GM21528 (cell line): ENCODE measurements around the gene ARHGAP6.

Source experiments
- ATAC-seq: cut with Tn5 transposase; IDR thresholded peaks from one replicate; pipeline ENCODE4 v1.9.1; 2021; ENCODE audit warnings: mild to moderate bottlenecking, moderate library complexity; ENCODE audit not compliant: unreplicated experiment, low FRiP score

Gene ARHGAP6

DNA sequence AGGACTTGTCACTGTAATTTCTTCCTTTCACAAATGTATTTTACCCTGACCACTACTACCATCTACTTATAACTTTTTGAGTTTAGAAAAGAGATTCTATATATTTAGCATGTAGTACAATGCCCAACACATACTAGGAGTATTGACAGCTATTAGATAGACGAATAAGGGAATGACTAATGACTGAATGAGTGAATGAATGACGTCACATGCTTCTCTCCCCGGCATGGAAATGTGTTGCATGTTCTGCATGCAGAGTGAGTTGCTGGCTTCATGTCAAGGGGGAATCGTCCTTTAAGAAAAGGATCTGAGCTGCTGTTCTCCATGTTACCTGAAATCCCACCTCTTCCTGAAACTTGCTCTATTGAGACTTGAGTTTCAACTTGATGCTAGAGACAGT, 459.9 kb downstream of the ARHGAP6 start:
- no peak for ATAC-seq

DNA sequence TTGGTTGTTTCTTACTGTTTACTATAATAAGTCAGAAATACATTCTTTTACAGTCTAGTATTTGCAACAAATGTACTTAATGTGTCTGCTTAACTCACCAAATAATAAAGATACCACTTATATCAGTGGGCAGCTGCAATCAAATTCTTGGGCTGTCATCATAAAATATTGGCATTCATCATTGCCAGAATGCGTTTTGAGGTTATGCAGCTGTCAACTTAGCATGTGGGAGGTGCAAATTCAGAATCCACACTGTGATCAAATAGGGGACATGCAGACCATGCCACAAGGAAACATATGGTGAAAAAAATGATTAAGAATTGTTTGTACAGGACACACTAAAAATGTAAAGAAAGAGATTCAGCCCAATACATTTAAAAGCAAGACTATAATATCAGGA, 468.0 kb downstream of the ARHGAP6 start:
- ATAC-seq: no peak

DNA sequence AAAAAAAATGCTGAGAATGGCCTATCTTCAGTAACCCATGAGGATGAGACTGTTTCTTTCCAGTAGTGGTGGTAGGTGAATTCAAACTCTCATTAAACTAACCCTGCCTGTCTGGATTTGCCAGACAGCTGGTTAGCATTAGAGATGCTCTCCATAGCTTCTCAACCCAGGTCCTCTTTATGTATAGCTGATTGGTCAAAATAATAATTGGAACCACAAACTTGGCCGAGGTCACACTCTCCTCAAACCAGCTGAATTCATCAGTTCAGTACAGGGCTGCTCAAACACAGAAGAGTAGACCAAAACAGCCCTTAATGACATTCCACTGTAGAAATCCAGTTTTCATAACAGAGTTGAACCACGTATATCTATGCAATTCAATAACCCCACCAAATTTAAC, 469.2 kb downstream of the ARHGAP6 start:
- ATAC-seq: no peak

DNA sequence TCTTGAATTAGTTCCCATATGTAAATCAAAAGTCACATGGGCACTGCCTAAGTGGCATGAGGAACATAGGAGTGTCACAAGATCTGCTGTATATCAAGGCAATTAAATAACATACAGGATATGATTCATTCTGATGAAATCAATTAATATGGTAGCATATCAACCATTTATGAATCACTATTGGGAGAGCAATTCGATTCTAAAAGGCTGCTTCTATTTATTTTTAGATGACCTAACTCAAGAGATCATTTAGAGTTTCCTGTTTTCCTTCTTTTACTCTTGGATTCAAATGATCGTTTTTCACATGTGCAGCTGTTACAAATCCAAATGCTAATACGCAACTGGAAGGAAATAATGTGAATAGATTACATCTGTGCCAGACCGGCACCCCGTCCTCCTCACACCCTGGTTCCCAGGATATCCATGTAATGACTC, 472.7 kb downstream of the ARHGAP6 start:
- no peak for ATAC-seq

DNA sequence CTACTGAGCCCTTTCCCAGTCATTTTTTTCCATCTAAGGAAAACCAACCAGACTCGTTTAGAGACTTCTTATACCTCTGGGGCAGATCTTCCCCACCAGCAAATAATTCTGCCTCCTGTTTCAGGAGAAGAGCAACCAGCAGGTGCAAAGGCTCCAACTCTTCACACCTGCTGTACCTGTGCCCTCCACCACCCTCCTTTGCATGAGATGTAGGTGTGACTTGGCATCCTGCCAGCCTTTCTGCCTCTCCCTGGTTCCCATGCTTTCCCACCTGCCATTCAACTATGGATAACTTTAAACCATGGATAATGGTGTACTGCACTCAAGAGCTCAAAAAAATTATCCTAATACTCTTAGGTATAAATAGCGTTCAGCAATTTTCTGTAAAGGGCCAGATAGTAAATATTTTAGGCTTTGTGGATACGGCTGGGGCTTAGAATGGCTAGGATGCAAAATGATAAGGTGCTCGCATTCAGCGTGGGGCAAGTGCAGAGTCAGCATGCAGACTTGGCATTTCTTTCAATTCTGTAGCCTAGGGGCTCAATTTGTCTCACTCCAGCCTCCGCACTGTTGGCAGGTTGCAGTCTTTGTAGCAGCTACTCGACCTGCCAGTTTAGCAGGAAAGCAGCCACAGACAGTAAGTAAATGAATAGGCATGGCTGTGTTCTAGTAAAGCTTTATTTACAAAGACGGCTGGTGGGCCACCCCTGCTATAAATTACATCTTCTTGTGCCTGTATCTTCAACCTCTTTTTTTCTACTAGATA, 474.8 kb downstream of the ARHGAP6 start:
- no peak for ATAC-seq

DNA sequence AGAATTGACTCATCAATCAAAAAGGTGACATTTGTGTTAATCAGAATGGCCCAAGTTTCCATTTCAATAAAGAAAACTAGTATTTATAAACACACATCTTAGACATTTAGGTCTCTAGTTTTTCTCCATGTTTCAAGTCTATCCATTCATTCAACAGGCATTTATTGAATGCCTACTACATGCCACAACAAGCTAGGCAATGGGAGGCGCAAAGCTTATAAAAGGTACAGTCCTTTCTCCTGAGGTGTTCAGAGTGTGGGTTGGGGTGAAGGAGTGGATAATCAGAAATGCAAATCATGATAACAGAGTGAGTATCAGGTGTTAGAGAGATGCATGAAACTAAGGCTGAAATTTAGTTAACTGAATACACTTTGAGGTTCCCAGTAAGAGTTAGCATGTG, 476.6 kb downstream of the ARHGAP6 start:
- no peak for ATAC-seq

DNA sequence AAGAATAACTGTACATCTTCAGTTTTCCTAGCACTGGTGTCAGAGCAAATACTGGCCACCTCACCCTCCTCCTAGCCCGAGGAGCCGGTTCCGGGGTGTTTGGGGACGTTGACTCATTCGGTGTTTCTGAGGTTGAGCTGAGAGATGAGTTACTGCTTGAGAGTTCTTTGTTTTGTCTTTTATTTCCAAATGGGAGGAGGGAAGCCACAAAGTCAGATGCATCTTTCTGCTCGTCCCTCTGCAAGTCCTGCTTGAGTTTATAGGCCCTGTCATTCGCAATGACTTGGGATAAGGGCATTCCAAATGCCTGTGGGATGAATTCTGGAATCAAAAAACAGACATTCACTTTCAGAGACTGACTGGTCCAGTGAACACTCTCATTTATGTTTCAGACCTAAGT, 477.1 kb downstream of the ARHGAP6 start:
- ATAC-seq: no peak

DNA sequence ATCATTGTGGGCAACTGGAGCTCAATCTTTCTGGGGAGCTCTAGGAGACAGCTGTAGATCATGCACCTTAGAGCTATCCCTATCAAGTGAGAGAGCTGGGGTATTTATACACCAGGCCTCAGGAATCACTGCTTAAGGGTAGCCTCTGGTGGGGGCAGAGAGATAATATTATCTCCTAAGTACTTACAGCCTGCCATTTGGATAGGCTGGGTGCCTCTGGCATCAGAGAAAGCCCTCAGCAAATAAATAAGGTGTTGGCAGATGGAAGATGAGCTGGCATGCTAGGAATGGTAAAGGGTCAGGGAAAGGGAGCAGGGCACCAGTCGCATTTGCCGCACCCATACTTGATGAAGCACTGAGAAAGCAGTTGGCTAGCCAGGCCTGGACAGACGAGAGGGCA, 478.7 kb downstream of the ARHGAP6 start:
- no peak for ATAC-seq

DNA sequence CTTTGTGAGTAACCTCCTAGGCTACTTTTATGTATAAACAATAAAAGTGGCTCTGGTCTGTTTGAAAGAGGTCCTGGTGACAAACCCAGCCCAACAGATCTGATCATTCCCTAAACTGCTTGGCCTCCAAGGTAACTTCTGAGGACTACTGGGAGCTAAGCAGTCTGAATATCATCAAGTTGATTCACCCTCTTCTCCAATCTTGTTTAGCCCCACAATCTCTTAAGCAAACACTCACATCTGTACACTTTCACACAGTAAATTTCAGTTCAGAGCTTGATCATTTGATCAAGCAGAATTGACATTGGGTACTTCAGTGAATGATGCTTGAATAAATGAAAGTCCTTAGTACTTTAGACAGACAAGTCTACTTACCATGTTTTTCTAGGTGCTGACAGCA, 479.9 kb downstream of the ARHGAP6 start:
- ATAC-seq: no peak

DNA sequence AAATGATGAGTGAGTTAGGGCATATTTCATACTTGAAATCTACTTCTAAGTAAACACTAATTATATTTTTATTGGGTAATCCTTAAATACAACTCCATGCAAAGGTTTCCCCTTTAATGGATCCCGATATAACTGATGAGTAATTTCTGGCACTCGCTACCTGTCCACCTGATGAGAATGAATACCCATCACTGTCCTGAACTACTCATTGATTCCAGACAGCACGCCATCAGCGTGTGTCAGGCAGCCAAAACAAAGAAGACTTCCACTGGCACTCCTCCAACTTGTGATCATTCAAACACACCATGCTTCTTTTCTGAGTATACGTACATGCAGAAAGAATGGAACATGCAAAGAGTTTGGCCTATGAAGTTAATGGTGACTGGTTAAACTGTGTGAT, 485.1 kb downstream of the ARHGAP6 start:
- ATAC-seq: no peak

DNA sequence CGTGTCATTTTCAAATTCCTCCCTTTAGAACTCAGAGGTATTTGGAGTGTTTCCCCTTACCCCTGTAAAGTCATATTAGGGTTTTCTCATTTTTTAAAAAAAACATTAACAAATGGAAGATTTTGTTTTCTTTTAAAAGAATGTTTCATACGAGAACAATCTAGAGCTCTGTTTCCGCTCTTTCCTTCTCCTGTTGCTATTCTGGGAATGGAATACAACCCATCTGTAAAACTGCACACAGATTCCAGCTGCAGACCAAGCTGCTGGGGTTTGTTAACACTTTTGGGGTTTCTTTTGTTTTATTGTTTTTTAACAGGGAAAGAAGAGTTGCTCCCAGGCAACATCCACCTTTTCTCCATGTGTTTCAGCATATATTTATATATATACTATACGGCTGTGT, 493.3 kb downstream of the ARHGAP6 start:
- no peak for ATAC-seq

DNA sequence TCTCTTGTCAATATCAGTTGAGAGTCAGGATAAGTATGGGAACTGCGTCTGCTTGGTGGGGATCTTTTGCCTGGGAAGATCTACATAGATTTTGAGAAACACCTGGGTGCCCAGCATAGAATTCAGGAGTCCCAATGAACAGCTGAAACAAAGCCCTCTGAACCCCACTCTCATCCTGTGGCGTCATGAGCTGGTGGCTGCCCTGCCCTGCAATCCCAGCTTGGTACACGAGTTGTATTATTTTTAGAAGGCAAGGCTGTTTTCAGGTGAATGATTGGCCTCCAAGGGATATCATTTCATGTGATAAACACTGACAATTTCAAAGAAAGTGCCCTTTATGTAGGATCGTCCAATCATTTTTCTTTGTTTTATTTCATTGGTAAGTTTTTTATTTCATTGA, 493.8 kb downstream of the ARHGAP6 start:
- no peak for ATAC-seq

DNA sequence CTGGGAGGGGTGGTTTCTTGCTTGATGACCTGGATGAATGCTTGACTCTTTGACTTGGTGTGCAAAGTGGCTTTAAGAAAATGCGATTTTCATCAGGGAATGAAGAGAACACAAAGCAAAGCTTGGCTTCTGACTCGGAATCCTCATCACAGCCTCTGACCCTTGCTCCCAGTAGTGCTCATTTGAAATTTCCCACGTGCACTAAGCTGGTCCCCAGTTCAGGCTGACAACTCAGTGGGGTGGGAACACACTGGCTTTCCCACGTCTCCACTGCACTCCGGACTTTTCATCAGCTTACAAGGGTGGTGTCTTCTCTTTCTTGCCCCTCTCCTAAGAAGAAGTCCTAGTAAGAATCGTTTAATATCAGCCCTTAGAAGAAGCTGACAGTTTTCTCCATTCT, 501.3 kb downstream of the ARHGAP6 start:
- no peak for ATAC-seq

DNA sequence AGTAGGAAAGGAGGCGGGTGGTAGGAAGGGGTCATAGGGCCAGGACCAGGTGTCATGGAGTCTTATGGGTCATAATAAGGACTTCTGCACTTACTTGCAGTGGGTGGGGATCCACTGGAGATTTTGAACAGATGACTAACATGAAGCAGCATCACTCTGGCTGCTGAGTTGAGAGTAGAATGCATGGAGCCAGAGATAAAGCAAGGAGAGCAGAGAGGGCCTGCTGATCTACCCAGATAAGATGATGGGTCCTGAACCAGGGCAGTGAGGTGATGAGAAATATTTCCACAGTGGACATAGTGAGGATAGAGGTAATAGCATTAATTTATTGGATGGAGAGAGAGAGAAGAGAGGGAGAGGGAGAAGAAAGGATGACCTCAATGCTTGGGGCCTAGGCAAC, 506.6 kb downstream of the ARHGAP6 start:
- ATAC-seq: no peak

DNA sequence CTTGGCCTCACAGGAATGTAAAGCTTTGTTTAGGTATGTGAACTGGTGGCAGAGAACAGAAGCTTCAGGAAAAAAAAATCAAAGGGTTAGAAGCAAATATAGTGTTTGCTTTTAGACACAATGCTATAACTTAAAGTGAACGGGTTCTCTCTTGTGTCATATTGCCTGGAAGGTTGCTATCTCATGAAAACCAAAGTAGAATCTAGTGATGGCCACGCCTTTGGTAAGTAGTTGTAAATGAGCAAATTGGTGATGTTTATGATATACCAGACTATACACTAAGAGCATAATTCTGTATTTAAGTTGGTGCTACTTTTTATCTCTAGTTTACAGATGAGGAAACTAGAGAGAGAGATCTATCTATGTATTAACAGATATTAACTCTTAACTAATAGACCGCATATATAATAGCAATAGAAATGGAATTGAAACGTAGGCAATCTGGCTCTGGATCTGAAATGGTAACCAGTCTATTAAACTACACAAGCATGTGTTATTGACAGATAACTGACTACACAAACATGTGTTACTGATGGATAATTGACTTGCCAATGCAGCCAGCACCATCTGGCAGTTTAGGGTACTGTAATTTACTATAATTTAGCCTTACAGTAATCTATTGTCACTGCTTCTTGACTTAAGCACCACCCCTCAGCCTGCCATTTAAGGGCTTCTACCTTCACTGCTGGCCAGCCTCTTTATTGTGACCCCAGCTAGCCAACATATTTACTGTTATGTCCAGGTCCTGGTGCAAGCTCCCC, 513.7 kb downstream of the ARHGAP6 start:
- ATAC-seq: no peak

DNA sequence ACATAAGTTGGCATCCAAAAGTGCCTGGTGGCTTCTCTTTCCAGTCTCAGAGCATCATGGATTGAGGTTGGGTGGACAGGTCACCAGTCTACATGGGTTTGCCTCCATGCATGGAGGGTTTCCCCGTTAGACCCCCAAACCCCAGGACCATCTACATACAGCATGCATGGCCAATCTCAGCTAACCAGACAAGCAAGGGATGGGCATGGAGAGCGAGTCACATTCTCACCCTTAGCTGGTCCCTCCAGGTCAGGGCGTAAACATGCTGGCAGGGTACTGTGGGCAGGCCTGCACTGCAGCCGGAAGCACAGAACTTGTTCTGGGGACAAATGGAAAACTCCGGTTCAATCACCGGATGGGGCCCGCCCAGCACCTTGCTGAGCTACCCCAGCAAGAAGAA, 517.3 kb downstream of the ARHGAP6 start:
- no peak for ATAC-seq

DNA sequence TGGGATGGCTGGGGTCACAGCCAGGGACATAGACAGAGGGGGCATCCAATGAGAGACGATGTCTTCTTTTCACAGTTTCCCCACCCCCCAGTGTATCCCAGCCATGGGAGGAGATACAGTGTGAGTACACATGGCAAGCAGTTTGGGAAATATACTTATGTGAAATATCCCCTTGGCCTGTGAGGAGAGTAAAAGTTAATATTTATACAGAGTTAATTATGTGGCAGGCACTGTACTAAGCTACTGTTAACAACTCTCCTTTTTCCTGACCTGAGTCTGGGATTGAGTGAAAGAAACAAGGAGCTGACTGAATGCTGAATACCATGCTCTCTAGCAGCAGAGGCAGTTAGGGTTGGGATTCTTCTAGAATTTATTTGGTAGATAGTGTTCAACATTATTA, 519.3 kb downstream of the ARHGAP6 start:
- ATAC-seq: no peak

DNA sequence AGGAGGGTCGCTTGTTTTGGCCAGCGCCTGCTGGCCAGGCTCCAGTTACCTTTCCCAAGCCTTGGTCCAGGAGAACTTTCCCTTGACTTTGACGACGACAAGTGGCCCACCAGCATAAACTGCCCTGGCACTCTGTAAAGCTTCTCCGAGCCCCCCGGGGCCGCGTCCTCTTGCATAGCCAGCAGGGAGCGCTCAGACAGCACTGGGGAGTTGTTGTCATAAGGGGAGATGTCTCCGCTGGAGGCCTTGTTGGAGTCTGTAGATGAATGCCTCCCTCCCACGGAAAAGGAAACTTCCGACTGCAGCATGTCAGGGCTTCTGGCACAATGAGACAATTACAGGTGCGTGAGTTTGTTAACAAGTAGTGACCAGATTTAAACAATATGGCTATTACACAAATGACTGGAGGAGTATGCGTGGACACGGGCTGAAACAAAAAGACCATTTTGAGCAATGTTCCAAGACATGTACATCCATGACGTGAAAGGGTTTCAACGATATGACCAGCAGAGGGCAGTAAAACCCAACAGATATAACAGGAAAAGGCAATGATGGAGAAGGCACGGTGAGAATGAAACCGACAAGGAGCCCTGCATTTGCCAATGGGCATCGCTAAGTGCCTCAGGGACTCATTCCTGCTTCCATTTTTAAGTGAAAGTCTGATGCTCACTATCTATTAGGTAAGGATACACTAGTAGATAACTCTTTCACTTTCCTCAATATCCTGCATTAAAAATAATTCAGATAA, 521.6 kb downstream of the ARHGAP6 start:
- no peak for ATAC-seq

DNA sequence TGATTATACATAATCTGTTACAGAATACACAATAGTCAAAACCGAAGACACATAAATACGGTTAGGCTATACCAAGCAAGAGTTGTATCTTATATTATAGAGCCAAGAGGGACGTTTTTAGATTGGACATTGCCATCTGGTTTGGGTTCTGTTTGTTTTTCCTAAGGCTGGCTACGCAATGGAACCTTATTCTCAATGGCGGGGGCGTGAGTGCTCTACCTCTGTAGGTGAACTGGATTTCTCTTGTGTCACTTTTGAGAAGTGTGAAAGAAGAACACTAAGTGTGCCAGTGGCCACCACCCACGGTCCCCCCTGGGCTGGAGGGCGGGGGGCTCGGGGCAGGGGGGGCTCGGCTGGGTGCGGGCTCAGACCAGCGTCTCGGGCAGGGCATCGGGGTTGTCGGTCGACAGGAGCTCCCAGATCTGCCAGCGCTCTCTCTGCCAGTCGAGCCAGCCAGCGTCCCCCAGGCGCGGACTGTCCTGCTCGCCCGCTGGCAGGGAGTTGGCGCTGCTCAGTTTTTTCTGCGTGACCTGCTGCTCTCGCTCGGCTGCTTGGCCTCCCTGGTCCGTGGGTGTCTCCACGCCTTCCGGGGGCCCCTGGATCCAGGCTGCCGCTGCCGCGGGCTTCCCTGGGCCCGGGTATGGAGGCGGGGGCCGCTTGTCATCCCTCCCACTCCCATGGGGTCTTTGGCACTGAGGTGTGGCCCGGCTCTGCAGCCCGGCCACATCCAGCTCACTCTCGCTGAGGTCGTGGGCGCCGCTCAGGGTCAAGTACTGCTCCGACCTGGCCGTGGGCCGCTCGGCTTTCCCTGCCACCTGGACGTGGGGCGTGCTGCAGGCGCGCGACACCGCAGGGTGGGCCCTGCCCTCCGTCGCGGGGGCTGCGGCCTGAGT, 527.0 kb downstream of the ARHGAP6 start:
- no peak for ATAC-seq

DNA sequence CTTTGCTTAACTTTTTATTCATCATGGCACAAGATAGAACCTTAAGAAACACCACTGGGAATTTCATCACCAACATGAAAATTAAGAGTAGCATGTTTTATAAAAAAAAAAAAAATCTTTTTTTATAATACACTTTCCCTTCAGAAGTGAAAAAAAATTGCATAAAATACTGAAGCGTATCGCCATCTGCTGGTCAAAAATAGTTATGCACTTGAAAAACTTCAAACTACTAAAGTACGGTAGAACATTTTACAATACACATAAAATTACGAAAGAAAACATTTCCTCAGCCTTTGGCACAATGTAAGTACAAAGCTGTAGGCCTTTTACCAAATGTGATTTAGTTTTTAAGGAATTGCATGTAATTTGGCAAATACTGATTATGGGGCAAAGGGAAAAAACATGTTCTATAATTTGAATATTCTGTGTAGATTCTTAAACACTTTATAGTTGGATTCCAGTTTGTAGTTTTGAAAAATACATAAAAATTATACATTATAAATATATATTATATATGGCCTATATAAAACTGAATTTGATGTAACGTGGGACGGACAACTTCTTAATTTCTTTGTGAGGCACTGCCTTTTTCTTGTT, 528.1 kb downstream of the ARHGAP6 start:
- no peak for ATAC-seq
